ENCODE results near the gene VAMP7.

- TF ChIP-seq EZH2 (IDR thresholded peaks at IDR 0.05; ENCODE audit: low read depth) (no peak), CTCF (conservative IDR thresholded peaks at IDR 0.05) (no peak)
These were observed 15.4 kb downstream of the VAMP7 start for GRCh38 chrX:155896512-155896911.

All from PC-9 (cell line).